Stimulated activated CD8-positive, alpha-beta memory T cell treated with anti-CD3 and anti-CD28 coated beads, Interleukin-12 subunit alpha, Interleukin-12 subunit beta, amount 100 ng/mL, for 4 hours (primary cell): ENCODE results near the gene ATG5.

ENCODE experiments used
- DNase-seq: peaks from one replicate; pipeline ENCODE4 v3.0.0-alpha.2; 2020; ENCODE audit warnings: low read depth

Gene ATG5

GRCh38 chr6:106216527-106216926, 109.0 kb downstream of the ATG5 start:
- DNase-seq, result no peak

GRCh38 chr6:106215608-106216007, 110.0 kb downstream of the ATG5 start:
- no peak for DNase-seq

- DNase-seq, result no peak
These were observed 111.0 kb downstream of the ATG5 start for GRCh38 chr6:106214531-106214930.

- no peak for DNase-seq
These were observed 111.8 kb downstream of the ATG5 start for GRCh38 chr6:106213660-106214289.

GRCh38 chr6:106212576-106212975, 113.0 kb downstream of the ATG5 start:
- no peak for DNase-seq

- no peak for DNase-seq
These were observed 118.7 kb downstream of the ATG5 start for GRCh38 chr6:106206905-106207304.

- no peak for DNase-seq
These were observed 120.6 kb downstream of the ATG5 start for GRCh38 chr6:106204961-106205360.

GRCh38 chr6:106199998-106200397, 125.6 kb downstream of the ATG5 start:
- no peak for DNase-seq

GRCh38 chr6:106199331-106199730, 126.2 kb downstream of the ATG5 start:
- no peak for DNase-seq

GRCh38 chr6:106197441-106197840, 128.1 kb downstream of the ATG5 start:
- DNase-seq, result no peak

GRCh38 chr6:106194949-106195921, 130.3 kb downstream of the ATG5 start:
- no peak for DNase-seq

GRCh38 chr6:106192824-106193223, 132.7 kb downstream of the ATG5 start:
- DNase-seq, result no peak

GRCh38 chr6:106188104-106188794, 137.3 kb downstream of the ATG5 start:
- no peak for DNase-seq

GRCh38 chr6:106187424-106187982, 138.1 kb downstream of the ATG5 start:
- no peak for DNase-seq

- no peak for DNase-seq
These were observed 138.8 kb downstream of the ATG5 start for GRCh38 chr6:106186714-106187113.

GRCh38 chr6:106186172-106186571, 139.4 kb downstream of the ATG5 start:
- no peak for DNase-seq

GRCh38 chr6:106185615-106186014, 139.9 kb downstream of the ATG5 start:
- DNase-seq, result no peak

GRCh38 chr6:106184629-106185028, 140.9 kb downstream of the ATG5 start:
- DNase-seq, result no peak

GRCh38 chr6:106183430-106183829, 142.1 kb downstream of the ATG5 start:
- no peak for DNase-seq

- no peak for DNase-seq
These were observed 143.1 kb downstream of the ATG5 start for GRCh38 chr6:106182455-106182854.

- no peak for DNase-seq
These were observed 143.7 kb downstream of the ATG5 start for GRCh38 chr6:106181664-106182418.

- no peak for DNase-seq
These were observed 145.4 kb downstream of the ATG5 start for GRCh38 chr6:106180208-106180607.
